Measurements from ENCODE around the gene ZC2HC1C.
"Not testable (repeated sequence)": the region's sequence is repeated elsewhere in the genome, so short reads cannot be mapped to it uniquely, and the experiment has no call there.

The ZC2HC1C gene

DNA sequence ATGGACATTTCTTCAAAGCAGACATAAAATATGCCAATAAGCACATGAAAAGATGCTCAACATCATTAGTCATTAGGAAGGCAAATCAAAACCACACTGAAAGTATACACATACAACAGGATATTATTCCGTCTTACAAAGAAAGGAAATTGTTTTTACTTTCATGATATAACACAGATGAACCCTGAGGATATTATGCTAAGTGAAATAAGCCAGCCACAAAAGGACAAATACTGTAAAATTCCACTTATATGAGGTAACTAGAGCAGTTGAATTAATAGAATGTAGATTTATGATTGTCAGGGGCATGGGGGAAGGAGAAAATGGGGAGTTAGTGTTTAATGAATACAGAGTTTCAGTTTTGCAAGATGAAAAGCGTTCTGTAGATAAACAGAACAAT lies 9.8 kb upstream of the ZC2HC1C start:
- no peak for DNase-seq

DNA sequence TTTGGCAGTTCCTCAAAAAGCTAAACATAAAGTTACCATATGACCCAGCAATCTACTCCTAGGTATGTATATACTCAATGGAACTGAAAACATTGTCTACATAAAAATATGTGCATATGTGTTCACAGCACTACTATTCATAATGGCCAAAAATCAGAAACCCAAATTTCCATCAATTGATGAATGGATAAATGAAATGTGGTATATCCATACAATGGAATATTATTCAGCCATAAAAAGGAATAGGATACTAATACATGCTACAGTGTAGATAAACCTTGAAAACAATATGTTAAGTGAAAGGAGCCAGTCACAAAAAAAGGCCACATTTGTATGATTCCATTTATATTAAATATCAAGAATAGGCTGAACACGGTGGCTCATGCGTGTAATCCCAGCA lies 9.0 kb upstream of the ZC2HC1C start:
- no peak for DNase-seq

- DNase-seq, result no peak
These were observed 6.4 kb upstream of the ZC2HC1C start for GRCh38 chr14:75063013-75063412.

DNA sequence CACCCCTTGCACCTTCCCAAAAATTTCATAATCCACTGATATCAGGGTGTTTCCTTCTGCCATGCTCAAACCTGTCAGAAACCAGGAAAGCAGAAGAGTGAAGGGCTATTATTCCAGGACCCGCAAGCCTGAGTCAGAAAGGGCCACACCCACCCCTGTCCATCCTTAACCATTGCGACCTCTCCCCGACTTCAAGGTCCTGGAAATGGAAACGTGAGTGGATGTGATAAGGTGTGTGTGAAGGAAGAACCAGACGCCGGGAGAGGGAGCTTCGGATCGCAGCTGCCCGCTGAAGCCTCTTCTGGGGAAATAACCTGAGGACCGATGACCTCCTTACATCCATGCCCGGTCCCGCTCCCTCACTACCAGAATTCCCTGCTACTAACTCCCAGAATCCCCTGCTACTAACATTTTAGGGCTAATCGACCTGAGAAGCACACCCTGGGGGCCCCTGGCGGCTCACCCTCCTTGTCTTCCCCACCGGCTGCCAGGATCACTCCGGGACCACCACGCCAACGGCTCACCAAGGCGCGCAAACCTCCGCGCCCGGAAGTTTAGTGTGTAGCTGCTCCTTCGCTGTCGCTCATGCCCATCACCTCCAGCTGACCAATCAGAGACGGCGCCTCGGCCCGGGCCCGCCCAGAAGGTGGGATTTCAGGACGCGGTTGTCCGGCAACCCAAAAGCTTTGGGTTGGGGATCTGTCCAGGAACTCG lies 5.8 kb upstream of the ZC2HC1C start, which contains the start of gene ACYP1:
Gene ACYP1, minus strand, starts transcription at position 534 of the 714 bp plus-strand sequence. Its CDS starts 471 bp downstream, at position 63.
- DNase-seq, result peak; percentile 83 to 88

- no peak for DNase-seq
These were observed 5.3 kb upstream of the ZC2HC1C start for GRCh38 chr14:75064205-75064567.

DNA sequence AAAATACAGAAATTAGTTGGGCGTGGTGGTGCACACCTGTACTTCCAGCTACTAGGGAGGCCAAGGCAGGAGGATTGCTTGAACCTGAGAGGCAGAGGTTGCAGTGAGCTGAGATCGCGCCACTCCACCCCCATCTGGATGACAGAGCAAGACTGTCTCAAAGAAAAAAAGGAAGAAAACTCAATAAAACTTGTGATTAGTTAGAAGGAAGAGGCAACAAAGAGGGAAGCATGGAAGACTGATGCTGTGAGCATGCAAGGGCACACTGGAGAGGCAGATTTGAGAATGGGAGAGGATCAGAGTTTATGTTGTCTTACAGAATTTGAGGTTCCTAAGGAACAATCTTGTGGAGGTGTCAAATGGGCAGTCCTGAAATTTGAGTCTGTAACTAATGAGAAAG lies 2.8 kb upstream of the ZC2HC1C start:
- DNase-seq, result no peak

DNA sequence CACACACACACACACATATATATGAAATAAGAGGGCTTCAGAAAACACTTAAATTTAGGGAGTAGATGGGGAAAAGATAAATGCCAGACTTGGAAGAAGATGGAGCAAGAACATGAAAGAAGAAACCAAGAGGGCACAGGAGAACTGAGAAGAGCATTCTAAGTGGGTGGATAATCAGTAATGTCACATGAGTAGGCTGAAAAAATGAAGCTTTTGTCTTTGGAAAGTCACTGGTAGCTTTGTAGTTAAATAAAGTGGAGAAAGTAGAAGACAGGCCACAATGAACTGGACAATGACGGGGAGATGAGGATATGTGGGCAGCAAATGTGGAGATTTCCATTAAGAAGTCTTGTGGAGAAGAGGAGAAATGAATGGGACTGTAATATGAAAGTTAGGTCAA lies 2.2 kb upstream of the ZC2HC1C start:
- no peak for DNase-seq

DNA sequence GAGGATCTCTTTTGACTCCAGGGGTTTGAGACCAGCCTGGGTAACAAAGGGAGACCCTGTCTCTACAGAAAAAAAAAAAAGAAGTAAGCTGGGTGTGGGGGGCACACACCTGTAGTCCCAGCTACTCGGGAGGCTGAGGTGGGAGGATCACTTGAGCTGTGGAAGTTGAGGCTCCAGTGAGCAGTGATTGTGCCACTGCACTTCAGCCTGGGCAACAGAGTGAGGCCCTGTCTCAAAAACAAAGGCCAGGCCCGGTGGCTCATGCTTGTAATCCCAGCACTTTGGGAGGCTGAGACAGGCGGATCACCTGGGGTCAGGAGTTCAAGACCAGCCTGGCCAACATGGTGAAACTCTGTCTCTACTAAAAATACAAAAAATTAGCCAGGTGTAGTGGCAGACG lies 1.7 kb upstream of the ZC2HC1C start:
- not testable (repeated sequence) for DNase-seq

DNA sequence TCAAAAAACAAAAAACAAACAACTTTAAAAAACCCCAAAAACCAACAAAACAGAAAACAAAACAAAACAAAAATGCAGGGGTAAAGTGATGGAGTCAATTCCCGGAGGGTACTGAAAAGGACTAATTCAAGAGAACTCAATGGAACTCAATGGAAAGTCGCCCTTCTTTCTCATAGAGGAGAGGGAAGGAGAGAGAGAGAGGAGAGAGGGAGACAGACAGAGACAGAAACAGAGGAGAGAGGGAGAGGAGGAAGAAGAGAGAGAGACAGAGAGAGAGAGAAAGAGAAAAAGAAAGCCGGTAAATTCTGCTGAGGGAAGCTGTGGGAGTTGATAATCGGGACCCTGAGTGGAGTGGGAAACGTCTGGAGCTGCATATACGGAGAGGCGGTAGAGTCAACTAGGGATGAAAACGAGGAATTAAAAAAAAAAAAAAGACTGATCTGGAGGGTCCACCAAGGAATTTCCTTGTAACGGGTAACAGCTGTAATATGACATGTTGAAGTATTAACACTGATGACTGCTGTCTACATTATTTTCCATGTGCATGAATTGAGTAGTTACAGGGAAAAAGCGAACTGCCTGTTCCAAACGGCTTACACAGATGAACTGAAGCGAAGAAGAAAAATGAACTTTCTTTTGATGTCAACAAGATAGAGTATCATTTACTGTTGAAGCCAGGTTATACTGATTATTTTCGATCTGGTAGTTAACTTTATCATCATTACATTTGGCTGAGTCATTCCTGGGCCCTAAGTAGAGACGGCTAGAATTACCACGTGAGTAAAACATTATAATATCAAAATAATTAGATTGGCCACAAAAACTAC lies 934 bp upstream of the ZC2HC1C start:
- no peak for DNase-seq

GRCh38 chr14:75069811-75070145 lies 337 bp downstream of the ZC2HC1C start:
- no peak for DNase-seq

DNA sequence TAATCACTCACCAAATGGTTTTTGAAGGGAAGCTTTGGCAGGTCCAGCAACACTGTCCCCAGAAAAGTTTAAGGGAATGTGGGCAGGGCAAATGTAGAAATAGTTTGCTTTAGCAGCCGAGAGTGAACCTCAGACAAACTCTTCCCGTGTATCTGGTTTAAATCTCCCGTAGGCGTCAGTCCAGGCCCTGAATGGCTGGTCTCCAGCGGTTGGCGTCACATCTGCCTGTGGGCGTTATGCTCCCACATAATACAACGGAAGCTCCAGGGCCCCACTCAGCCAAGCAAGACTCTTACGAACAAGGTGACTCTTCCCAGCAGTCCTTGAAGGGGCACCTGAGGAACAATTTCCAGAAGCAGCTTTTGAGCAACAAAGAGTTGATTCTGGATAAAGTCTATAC lies 942 bp downstream of the ZC2HC1C start:
- no peak for DNase-seq

DNA sequence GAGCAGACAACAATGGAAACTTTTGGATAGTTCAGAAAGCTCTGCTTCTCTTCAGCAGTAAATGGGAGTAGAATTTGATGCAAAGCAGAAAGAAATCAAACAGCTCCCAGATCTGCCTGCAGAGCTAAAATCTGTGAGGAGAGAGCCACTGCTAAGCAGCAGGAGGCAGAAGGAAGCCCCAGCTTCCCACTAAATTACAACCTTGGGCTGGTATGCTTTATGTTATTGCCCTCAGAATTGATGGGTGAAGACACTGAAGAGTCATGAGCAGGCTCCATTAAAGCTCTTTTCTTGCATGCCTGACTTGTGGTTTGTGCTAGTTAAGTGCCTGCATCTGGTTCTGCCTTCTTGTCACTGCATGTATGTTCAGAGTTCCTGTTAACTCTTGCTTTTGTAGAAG lies 8.4 kb downstream of the ZC2HC1C start:
- DNase-seq, result no peak

GRCh38 chr14:75079521-75079920 lies 10.1 kb downstream of the ZC2HC1C start:
- DNase-seq, result no peak

- DNase-seq, result no peak
These were observed 12.3 kb downstream of the ZC2HC1C start for GRCh38 chr14:75081660-75082229.

GRCh38 chr14:75083271-75083670 lies 13.8 kb downstream of the ZC2HC1C start:
- no peak for DNase-seq

- no peak for DNase-seq
These were observed 15.1 kb downstream of the ZC2HC1C start for GRCh38 chr14:75084513-75084912.

DNA sequence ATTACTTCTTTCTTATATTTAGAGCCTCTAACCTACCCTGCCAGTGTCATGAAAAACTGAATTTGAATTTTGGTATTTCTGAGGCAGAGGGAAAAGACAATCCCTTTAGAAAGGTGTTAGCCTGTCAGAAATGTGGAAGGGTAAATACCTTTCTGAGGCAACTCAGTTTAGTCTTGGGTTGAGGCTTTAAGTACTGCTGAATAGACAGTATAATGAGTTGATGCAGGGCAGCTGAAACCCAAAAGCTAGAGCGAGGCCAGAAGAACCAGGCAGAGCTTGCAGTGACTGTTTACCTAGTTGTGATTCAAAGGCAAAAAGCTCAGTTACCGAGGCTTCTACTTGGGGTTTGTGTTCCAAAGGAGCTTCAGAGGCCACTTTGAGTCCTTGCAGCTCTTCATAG lies 18.7 kb downstream of the ZC2HC1C start:
- no peak for DNase-seq

DNA sequence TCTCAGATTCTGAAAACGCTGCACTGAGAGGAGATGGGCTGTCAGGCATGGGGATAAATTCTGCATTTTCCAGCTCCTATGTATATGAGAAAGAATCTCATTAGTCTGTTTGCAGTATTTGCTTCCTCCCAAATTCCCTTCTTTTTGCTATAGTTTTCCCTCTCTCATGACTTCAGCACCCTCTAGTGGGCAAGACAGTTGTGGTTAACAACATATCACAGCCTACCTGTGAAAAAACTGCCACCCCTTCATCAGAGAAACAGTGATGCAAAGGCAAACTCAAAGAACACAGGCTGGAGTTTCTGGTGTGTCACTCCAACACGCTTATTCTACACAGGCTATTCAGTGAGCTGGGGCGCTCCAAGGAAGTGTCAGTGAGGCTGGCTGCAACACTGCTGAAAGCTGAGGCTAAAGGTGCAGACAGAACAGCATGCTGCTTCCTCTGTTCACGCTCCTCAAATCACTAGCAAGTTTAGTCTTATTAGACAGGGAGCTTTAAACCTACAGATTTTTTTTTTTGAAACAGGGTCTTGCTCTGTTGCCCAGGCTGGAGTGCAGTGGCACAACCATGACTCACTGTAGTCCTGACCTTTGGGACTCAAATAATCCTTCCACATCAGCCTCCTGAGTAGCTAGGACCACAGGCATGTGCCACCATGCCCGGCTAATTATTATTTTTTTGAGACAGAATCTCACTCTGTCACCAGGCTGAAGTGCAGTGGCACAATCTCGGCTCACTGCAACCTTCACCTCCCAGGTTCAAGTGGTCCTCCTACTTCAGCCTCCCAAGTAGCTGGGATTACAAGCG lies 19.3 kb downstream of the ZC2HC1C start:
- DNase-seq, result peak; percentile 31 to 50

DNA sequence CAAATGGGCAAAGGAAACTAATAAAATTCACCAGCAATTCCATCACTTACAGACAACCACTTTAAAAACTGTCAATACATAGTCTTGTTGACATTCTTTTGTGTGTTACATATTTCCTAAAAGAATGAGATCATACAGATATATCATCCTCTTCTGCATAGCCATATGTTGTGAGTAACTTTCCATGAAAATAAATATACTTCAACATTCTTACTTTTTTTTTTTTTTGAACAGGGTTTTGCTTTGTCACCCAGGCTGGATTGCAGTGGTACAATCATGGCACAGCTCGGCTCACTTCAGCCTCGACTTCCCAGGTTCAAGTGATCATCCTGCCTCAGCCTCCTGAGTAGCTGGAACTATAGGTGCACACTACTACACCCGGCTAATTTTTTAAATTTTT lies 20.9 kb downstream of the ZC2HC1C start:
- DNase-seq, result no peak

- no peak for DNase-seq
These were observed 21.8 kb downstream of the ZC2HC1C start for GRCh38 chr14:75091251-75091650.

- no peak for DNase-seq
These were observed 23.3 kb downstream of the ZC2HC1C start for GRCh38 chr14:75092698-75093097.

GRCh38 chr14:75094896-75095295 lies 25.5 kb downstream of the ZC2HC1C start:
- DNase-seq, result no peak

- no peak for DNase-seq
These were observed 26.2 kb downstream of the ZC2HC1C start for GRCh38 chr14:75095690-75096089.
